ENCODE measurements around the gene FAM107B. TPM values are rescaled to one million over a fixed set of nuclear protein-coding genes. Genes with fewer than 3 reads are reported as not detected.

The FAM107B gene
- total and polyA plus RNA-seq, 2 of the 13 experiments (the other 11 are each of a cell fraction or from before 2014, with no cell fraction given): 15.7 to 24.8 TPM

DNA sequence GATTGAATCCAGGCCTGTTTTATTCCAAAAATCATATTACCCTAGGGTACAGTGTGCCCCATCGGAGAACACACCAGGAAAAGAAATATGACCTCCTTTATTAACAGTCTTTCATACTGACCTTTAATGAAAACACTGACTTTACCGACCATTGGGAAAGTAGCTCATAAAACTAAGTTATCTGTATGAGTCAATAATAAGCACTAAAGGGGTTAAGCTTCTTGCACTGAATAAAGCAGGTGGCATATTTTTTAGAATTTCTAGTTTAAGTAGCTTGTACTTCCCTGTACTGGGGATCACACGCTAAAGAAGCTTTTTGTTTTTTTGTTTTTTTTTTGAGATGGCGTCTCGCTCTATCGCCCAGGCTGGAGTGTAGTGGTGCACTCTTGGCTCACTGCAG lies 199.8 kb downstream of the FAM107B start (continued):
- TF ChIP-seq ZBED4 (CRISPR knock-in tag; IDR thresholded peaks at IDR 0.05; ENCODE audit: borderline replicate concordance) (no peak), CCAR2 (optimal IDR thresholded peaks at IDR 0.05; ENCODE audit: low read depth, low read length) (no peak), NFAT5 (CRISPR knock-in tag; IDR thresholded peaks at IDR 0.05) (no peak), ZNF317 (CRISPR knock-in tag; IDR thresholded peaks at IDR 0.05) (no peak), NR3C1 (CRISPR knock-in tag; IDR thresholded peaks at IDR 0.05) (no peak)
